ENCODE measurements around the gene SEMA6A.

SEMA6A gene

GRCh38 chr5:116479776-116480675 lies 94.6 kb downstream of the SEMA6A start:
- no peaks in the 10 kb centered on the region for H3K27me3 ChIP-seq (ENCODE audit: insufficient read depth, poor library complexity, severe bottlenecking)
- no peak overlapping the region for H3K27ac ChIP-seq (replicated peaks)
- TF ChIP-seq GABPA (IDR thresholded peaks at IDR 0.05; ENCODE audit: low read depth) = no peak
- no peak for TF ChIP-seq REST (IDR thresholded peaks at IDR 0.05; ENCODE audit: insufficient replicate concordance, low read depth)
- TF ChIP-seq CTCF (IDR thresholded peaks at IDR 0.05; ENCODE audit: insufficient read depth, low read length) = no peak
- TF ChIP-seq POLR2AphosphoS5 (IDR thresholded peaks at IDR 0.05; ENCODE audit: low read depth) = no peak
- no peak for TF ChIP-seq SPI1 (IDR thresholded peaks at IDR 0.05; ENCODE audit: borderline replicate concordance, low read depth)
- no peak overlapping the region for H3K4me3 ChIP-seq (replicated peaks; ENCODE audit: insufficient read depth, low read length)
- DNase-seq (ENCODE audit: low read depth in 1 of 2, low spot score in 1 of 2) = no peak

- DNase-seq (ENCODE audit: low read depth in 1 of 2, low spot score in 1 of 2) = no peak
- Histone ChIP-seq H3K27ac (replicated peaks) (no peak overlapping the region), H3K4me3 (replicated peaks; ENCODE audit: insufficient read depth, low read length) (no peak overlapping the region), H3K27me3 (ENCODE audit: insufficient read depth, poor library complexity, severe bottlenecking) (no peaks in the 10 kb centered on the region)
- TF ChIP-seq GABPA (IDR thresholded peaks at IDR 0.05; ENCODE audit: low read depth) (no peak), REST (IDR thresholded peaks at IDR 0.05; ENCODE audit: insufficient replicate concordance, low read depth) (no peak), CTCF (IDR thresholded peaks at IDR 0.05; ENCODE audit: insufficient read depth, low read length) (no peak), POLR2AphosphoS5 (IDR thresholded peaks at IDR 0.05; ENCODE audit: low read depth) (no peak), SPI1 (IDR thresholded peaks at IDR 0.05; ENCODE audit: borderline replicate concordance, low read depth) (no peak)
Measured at GRCh38 chr5:116478491-116478890, 96.1 kb downstream of the SEMA6A start.

- Histone ChIP-seq H3K27ac (replicated peaks) (no peak overlapping the region), H3K4me3 (replicated peaks; ENCODE audit: insufficient read depth, low read length) (no peak overlapping the region), H3K27me3 (ENCODE audit: insufficient read depth, poor library complexity, severe bottlenecking) (no peaks in the 10 kb centered on the region)
- no peak for TF ChIP-seq CTCF (IDR thresholded peaks at IDR 0.05; ENCODE audit: insufficient read depth, low read length)
- no peak for DNase-seq (ENCODE audit: low read depth in 1 of 2, low spot score in 1 of 2)
Measured at GRCh38 chr5:116476897-116477537, 97.6 kb downstream of the SEMA6A start.
